ENCODE measurements around the gene MUC5B.

GRCh38 chr11:1263010-1263409, 40.1 kb downstream of the MUC5B start:
- TF ChIP-seq, protein P1, sequence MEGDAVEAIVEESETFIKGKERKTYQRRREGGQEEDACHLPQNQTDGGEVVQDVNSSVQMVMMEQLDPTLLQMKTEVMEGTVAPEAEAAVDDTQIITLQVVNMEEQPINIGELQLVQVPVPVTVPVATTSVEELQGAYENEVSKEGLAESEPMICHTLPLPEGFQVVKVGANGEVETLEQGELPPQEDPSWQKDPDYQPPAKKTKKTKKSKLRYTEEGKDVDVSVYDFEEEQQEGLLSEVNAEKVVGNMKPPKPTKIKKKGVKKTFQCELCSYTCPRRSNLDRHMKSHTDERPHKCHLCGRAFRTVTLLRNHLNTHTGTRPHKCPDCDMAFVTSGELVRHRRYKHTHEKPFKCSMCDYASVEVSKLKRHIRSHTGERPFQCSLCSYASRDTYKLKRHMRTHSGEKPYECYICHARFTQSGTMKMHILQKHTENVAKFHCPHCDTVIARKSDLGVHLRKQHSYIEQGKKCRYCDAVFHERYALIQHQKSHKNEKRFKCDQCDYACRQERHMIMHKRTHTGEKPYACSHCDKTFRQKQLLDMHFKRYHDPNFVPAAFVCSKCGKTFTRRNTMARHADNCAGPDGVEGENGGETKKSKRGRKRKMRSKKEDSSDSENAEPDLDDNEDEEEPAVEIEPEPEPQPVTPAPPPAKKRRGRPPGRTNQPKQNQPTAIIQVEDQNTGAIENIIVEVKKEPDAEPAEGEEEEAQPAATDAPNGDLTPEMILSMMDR (IDR thresholded peaks at IDR 0.05) = no peak
- no peak for TF ChIP-seq ZFX (IDR thresholded peaks at IDR 0.05; ENCODE audit: borderline replicate concordance)
